HG03139 (cell line): ENCODE data around the gene HEXB.
"Not testable (repeated sequence)": the region's sequence is repeated elsewhere in the genome, so short reads cannot be mapped to it uniquely, and the experiment has no call there.

Source experiments
- ATAC-seq: cut with Tn5 transposase; IDR thresholded peaks from one replicate; pipeline ENCODE4 v1.9.1; 2021; ENCODE audit not compliant: unreplicated experiment

The HEXB gene

DNA sequence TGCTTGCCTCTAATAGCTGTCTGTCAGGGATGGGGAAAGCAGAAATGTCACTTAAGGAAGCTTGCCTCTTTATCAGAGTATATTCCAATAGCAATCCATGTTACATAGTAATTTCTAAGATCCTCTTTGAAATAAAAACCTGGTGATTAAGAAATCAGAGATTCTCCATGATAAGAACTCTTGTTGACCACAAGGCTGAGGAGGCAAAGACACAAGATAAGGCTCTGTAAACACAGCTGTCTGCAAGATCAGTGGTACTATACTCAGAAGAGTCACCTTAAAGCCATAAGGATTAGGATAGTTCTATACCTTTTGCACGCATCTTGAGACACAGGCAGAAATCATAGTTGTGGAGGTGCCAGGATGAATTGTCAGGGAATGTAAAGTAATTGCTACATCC lies 40.3 kb downstream of the HEXB start:
- ATAC-seq, result no peak

GRCh38 chr5:74736759-74737158 lies 51.7 kb downstream of the HEXB start:
- ATAC-seq, result no peak

GRCh38 chr5:74738406-74738805 lies 53.4 kb downstream of the HEXB start:
- ATAC-seq, result no peak

DNA sequence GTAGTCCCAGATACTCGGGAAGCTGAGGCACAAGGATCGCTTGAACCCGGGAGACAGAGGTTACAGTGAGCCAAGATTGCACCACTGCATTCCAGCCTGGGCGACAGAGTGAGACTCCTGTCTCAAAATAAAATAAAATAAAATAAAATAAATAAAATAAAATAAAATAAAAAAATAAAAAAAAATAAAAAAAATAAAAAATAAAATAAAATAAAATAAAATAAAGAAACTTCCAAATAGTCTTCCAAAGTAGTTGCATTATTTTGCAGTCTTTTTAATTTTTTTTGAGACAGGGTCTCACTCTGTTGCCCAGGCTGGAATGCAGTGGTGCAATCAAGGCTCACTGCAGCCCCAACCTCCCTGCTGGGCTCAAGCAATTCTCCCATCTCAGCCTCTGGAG lies 63.7 kb downstream of the HEXB start:
- not testable (repeated sequence) for ATAC-seq

DNA sequence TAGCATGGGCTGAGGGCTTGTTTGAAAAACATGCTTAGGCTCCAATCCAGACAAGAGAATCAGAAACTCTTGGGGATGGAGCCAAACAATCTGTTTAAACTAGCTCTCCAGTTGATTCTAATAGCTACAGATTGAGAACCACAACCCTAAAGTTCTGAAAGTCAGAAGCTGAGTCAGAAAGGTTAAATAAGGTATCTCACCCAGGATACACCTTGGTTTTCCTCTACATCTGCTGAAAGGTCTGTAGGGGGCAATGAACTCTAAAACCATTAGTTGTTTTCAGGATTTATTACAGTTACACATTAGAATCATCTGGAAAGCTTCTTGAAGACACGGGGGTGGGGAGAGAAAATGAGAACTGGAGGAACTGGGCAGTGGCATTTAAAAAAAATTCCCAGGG lies 76.2 kb downstream of the HEXB start:
- no peak for ATAC-seq

DNA sequence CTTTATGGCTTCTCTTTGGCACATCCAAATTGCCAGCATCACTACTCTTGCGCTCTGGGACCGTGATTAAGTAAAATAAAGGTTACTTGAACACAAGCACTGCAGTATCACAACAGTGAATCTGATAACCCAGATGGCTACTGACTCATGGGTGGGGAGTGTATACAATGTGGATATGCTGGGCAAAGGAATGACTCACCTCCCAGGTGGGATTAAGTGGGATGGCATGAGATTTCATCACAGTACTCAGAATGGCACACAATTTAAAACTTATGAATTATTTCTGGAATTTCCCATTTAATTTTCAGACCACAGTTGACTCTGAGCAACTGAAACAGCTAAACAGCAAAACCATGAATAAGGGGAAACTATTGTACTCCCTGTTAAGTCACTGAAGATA lies 77.6 kb downstream of the HEXB start:
- ATAC-seq, result no peak

DNA sequence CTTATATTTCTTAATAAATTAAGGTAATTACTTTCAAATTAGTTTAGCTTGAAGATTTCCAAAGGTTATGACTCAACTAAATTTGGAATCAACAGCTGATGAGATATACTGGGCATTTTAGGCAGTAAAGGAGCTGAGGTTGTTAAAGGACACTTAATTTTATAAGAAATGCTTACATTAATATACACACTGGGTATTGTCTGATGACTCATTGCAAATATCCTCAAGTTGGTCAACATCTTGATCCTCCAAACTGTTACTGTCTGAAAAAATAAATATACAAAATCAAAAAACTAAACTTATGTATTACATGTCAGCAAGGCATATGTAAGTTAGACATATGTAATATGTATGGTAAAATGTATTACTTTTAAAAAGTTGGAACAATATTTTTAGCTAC lies 78.5 kb downstream of the HEXB start:
- no peak for ATAC-seq

DNA sequence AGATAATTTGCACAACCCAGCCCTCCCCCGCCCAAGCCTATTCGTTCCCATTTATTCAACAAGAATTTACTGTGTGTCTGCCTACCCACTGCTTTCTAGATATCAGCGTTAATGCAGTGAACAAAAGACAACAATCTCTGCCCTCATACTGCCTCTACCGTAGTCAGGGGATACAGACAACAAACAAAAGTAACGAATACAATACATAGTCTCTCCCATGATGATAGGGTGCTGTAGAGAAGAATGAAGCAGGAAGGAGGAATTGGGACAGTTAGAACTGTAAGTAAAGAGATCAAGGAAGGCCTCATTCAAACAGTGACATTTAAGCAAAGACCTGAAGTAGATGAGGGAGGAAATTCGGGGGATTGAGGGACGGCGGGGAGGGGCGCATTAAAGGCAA lies 80.2 kb downstream of the HEXB start:
- ATAC-seq, result no peak

DNA sequence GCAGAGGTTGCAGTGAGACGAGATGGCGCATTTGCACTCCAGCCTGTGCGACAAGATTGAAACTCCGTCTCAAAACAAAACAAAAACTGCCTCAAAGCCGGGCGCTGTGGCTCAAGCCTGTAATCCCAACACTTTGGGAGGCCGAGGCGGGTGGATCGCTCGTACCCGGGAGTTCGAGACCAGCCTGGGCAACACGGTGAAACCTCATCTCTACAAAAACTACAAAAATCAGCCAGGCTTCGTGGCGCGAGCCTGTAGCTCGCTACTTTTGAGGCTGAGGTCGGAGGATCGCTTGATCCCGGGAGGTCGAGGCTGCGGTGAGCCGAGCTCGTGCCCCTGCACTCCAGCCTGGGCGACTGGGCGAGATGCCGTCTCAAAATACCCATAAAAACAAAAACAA lies 80.9 kb downstream of the HEXB start:
- no peak for ATAC-seq

DNA sequence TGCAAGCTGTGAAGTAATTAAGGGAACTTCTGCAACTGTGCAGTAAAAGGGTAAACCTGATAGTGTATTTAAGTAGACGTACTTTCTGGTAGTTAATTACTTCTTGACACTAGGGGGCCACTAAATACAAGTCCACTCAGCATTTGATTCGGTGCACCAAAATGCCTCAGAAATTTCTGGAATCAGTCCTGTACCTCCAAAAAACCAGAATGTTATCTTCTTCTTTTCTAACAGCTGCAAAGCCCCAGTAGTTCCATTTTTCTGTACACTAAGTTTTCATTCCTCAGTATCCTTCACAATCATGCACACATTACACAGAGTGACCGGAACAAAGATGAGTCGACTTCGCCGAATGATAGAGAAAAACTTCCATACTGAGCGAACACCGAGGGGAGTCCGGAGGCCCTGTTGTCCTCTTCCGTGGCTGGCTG lies 81.4 kb downstream of the HEXB start:
- ATAC-seq, result peak; percentile 32

GRCh38 chr5:74766849-74767578 lies 82.0 kb downstream of the HEXB start, which contains the start of the genes GFM2 and NSA2:
Gene GFM2 (minus strand): TSS chr5:74767117. CDS start chr5:74763742, 3,375 bp downstream.
Gene NSA2 (plus strand): TSS chr5:74767249. CDS start chr5:74767361, 112 bp downstream.
- ATAC-seq, result peak; percentile 90

DNA sequence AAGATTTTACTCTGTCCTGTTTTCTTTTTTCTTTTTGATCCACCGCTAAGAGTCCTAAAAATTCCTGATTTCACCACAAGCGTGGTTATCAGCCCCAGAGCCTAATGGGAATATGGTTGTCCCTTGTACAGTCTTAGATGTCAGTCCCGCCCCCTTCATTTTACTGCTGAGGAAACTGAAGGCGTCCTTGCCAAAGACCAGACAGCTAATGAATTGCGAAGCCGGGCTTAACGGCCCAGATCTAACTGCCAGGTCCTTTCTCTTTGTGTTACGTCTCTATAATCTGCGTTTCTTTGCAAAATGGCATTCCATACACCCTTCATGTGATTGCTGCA lies 82.5 kb downstream of the HEXB start:
- ATAC-seq, result peak; percentile 13
